Stimulated activated CD4-positive, alpha-beta T cell treated with anti-CD3 and anti-CD28 coated beads, Interleukin-1b, Interleukin-23, amount 100 ng/mL, for 4 hours (primary cell): Measurements from ENCODE around the gene MTOR.
A peak's percentile ranks its signal among the peaks of the same experiment; 100 is the strongest.

Experiments used
- DNase-seq, 2 donors: peaks; one replicate each; pipeline ENCODE4 v3.0.0-alpha.2; 2020; ENCODE audit warnings: low read depth in 2 of 2

The MTOR gene

GRCh38 chr1:11061652-11062365 is 200.5 kb downstream of the MTOR start:
- no peak for DNase-seq

GRCh38 chr1:11059968-11060830 is 202.2 kb downstream of the MTOR start, which contains the start of gene SRM:
TSS of gene SRM (minus strand) at chr1:11060018. CDS start at chr1:11059943, 75 bp downstream.
- DNase-seq, result peak; percentile 85 to 92

DNA sequence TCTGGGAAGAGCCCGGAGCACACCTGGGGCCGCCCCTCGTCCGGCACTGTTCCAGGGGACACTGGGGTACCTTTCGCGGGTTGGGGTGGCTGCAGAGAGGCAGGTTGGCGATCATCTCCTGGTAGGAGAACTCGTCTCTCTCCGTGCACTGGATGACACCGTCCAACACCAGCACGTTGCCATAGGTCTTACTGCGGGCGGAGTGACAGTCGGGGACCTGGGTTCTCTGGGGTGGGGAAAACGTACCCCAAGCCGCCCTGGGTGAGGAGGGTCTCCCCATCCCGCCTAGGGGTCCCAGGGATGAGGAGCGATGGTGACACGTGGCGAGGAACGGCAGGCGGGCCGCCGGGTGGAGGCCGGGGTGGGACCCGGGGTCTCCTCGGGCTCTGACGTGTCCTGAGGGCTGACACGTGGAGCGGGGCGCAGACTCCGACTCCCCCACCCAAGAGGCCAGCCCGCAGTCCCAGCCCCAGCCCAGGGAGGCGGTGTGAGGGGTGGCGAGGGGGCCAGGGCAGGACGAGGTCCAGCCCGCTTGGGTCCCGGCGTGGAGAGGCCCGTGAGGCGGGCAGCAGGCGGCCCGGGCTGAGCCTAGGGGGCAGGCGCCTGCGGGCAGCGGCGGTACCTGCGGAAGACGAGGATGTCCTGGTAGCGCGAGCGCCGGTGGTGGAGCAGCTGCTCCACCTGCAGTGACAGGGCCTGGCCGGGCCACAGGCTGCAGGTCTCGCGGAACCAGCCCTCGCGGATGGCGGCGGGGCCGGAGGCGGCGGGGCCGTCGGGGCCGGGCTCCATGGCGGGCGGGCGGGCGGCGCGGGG is 203.0 kb downstream of the MTOR start:
- no peak for DNase-seq

DNA sequence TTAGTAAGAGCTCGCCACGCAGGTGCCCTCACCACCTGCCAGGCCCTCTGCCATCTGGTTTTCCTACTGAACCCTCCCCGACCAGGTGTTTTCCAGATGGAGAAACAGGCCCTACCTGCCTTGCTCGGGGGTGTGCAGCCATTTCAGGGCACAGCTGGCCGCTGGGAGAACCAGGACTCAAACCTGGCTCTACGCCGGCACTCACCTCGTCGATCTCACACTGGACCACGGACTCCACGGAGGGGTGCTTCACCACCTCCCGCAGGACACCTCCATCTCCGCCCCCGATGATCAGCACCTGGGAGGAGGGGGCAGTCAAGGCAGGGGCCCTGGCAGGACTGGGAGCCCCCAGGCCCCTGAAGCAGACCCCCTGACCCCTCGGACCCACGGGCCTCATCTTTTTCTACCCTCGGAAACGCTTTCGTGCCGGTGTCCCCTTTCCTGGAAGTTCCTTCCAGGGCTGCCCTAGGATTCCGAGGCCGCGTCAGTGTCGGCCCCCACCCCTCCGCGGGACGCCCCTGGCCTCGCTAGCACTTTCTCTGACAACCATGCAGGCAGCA is 203.7 kb downstream of the MTOR start:
- DNase-seq, result no peak

GRCh38 chr1:11058026-11058425 is 204.3 kb downstream of the MTOR start:
- DNase-seq, result no peak

DNA sequence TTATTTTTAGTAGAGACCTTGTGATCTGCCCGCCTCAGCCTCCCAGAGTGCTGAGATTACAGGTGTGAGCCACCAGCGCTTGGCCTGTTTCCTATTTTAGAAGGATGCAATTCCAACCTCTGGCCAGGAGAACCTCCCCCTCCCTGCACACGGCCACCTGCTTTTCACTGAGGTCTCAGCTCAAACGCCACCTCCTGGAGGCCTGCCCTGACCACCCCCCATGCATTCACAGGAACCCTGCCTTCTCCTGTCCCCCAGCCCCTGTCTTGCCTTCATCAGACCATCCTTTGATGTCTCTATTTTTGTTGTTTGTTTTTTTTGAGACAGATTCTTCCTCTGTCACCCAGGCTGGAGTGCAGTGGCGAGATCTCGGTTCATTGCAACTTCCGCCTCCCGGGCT is 204.9 kb downstream of the MTOR start:
- no peak for DNase-seq
